NCI-H510A treated with DMSO at 0.1 percent for 48 hours (cell line): ENCODE data around the gene ALPP.
"Not testable (repeated sequence)": the region's sequence is repeated elsewhere in the genome, so short reads cannot be mapped to it uniquely, and the experiment has no call there.

ENCODE experiments used
- DNase-seq: peaks from one replicate; lab custom pipeline; 2025; lab: John Stamatoyannopoulos, UW

Gene ALPP

DNA sequence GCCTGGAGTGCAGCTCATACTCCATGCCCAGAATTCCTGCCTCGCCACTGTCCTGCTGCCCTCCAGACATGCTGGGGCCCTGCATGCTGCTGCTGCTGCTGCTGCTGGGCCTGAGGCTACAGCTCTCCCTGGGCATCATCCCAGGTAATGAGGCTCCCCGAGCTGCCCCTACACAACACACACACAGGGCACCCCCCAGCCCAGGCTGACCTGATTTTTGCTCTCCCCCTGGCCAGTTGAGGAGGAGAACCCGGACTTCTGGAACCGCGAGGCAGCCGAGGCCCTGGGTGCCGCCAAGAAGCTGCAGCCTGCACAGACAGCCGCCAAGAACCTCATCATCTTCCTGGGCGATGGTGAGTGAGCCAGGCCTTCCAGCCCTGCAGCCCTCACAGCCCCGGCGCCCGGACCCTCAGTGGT is at the start of gene ALPP:
Gene ALPP (plus strand): TSS at position 17 of the 417 bp plus-strand sequence. CDS start 52 bp downstream, at position 69.
- DNase-seq = not testable (repeated sequence)

DNA sequence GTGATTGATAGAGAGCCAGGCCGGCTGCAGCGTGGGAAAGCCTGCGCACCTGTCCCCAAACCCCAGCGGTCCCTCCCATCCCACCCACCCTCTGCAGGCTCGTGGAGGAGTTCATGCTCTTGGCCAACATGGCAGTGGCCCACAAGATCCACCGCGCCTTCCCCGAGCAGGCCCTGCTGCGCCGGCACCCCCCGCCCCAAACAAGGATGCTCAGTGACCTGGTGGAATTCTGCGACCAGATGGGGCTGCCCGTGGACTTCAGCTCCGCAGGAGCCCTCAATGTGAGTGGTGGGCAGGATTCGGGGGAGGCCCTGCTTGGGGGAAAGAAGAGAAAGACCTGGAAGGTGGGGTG is 48.9 kb upstream of the ALPP start:
- no peak for DNase-seq

DNA sequence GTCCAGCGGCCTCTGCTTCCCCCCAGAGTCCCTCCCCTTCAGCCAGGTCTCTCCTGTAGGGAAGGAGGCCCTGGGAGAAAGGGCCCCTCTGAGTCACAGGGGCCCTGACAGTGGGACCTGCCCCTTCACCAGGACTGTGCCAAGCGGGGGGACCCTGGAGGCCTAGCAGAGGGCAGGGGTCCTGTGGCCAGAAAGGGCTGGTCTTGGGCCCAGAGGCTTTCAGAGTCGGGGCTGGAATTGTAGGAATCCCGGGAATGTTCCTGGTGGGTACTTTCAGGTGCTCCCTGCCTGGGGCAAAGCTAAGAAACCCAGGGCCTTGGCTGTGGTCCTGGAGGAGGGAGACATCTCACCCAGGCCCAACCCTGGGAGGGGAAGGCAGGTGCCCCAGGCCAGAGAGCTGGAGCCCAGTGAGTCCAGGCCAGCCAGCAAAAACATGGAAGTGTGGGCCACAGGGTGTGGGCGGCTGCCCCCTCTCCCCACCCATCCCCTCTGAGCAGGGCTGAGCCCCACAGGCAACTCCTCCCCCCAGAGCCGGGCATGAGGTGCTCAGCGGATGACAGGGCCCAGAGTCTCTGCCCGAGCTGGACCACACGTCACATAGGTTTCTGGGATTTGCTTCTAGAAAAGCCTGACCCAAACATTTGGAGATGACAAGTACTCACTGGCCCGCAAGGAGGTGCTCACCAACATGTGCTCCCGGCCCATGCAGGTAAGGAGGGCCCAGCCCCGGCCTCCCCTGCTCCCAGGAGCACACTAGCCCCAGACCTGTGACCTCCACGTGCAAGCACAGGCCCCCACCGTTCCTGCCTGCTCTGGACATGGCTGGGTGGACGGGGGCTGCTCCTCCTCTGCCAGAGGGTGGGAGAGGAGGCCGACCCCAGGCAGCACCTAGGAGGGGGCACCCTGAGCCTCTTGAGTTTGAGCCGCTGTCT is 48.2 kb upstream of the ALPP start:
- DNase-seq = no peak

DNA sequence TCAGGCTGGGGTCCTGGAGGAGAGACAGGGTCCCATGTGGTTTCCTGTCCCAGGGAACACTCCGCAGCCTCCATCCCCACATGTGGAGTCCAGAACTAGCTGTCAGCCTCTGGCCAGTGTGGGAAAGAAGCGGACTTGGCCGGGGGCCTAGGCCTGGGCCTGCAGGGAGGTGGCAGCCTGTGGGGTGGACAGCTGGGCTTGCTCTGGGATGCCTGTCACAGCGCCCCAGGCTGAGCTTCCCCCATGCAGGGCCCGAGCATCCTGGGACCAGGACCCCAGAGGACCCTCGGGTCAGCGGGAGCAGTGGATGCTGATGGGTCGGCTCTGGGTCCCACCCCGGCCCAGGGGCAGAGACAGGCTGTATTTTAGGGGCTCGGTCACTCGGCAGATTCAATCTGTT is 47.5 kb upstream of the ALPP start:
- not testable (repeated sequence) for DNase-seq

DNA sequence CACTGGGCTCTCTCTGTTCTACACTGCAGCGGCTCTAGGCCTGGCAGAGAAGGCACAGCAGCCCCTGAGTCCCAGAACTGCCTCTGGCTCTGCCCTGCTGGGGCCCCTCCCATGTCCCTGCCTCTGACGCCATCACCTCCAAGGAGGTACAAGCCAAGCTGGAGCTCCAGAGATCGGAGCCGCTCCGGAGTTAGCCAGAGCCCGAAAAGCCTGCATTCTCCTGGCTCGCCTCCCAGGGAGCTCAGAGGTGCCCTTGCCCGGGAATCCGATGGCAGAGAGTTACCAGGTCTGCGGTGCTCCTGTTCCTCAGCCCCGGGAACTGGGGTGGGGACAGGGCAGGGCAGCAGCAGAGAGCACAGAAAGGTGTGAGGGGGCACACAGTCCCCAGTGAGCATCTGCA is 46.9 kb upstream of the ALPP start:
- not testable (repeated sequence) for DNase-seq

DNA sequence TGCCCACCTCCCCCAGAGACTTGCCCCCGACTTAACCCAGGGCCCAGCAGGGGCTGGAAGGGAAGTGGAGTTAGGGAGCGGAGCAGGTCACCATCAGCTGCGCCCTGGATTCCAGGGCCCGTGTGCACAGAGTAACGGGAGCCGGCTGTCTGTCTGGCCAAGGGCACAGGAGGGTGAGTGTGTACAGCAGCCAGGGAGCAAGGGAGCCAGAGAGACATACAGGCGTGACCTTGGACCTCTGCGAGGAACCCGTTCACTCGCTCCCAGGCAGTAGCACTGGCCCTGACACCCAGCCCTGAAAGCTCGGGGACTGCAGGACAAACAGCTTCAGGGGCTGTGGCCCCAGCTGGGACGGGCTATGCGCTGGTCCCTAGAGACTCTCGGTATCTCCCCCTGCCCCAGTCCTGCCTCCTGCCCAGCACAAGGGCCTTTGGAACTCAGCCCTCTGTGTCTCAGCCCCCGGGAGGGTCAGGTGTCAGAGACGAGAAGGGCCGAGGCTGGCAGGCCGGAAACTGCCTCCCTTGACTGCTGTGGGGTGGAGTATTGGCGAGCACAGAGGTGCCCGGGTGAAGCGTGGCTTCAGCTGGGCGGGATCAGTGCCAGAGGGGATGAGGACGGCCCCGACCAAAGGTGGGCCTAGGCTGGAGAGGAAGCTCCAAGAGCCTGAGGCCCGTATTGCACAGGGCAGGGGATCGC is 46.2 kb upstream of the ALPP start:
- DNase-seq = not testable (repeated sequence)

DNA sequence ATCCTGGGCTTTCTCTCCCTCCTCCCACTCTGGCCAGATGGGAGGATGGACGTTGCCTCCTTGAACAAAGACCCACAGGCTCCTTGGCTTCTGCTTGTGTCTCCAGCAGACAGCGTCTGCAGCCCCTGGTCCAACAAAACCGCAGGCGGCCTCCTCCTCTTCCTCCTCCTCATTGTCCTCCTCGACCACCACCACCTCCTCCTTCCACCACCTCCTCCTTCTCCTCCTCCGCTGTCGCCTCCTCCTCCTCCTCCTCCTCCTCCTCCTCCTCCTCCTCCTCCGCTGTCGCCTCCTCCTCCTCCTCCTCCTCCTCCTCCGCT is 45.7 kb upstream of the ALPP start:
- DNase-seq = no peak

DNA sequence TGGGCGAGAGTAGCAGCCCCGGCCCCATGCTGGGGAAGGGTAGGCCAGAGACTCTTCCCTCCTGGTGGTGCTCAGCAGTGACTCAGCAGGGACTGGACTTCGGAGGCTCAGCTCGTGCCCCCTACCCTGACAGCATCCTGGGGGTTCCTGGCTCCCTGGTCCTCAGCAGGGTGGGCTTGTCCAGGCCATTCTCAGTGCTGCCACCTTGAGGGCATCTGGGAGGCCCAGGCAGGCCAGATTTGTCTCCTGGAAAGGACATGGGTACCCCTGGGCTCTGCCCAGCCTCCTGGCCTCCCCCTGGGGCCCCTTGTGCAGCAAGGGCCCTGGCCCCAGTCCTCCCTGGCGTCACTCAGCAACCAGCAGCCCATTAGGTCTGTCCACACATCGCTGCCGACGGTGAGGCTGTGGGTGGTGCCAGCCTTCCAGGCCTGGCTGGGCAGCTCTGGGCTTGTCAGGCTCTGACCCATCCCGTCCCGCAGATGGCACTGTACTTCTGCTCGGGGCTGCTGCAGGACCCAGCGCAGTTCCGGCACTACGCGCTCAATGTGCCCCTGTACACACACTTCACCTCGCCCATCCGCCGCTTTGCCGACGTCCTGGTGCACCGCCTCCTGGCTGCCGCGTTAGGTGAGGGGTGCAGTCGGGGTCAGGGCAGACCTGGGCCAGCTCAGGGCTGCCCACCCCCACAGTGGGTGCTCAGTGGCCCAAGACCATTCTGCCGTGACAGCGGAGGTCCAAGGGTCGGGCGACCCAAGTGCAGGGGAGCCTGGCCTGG is 45.0 kb upstream of the ALPP start:
- no peak for DNase-seq

DNA sequence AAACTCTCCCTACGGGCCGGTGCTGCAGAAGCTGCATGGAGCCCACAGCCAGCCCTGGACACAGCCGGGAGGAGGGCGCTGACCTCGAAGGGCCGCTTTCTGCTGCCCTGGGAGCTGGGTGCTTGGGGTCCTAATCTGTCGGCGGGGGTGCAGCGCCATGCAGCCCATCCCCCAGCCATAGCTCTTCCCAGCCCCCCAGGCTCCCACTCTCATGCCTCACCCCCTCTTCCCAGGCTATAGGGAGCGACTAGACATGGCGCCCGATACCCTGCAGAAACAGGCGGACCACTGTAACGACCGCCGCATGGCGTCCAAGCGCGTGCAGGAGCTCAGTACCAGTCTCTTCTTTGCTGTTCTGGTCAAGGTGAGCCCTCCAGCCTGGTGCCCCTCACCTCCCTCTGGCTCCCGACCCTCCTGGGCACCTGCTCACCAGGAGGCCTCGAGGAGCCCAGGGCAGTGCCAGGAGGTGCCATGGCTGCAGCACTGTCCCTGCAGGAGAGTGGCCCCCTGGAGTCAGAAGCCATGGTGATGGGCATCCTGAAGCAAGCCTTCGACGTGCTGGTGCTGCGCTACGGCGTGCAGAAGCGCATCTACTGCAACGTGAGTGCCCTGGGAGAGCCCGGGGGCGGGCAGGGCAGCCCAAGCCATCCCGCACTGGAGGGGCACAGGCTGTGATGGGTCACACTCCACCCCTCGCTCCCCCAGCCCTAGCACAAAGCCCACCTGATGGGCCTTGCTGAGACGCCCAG is 44.2 kb upstream of the ALPP start:
- not testable (repeated sequence) for DNase-seq

DNA sequence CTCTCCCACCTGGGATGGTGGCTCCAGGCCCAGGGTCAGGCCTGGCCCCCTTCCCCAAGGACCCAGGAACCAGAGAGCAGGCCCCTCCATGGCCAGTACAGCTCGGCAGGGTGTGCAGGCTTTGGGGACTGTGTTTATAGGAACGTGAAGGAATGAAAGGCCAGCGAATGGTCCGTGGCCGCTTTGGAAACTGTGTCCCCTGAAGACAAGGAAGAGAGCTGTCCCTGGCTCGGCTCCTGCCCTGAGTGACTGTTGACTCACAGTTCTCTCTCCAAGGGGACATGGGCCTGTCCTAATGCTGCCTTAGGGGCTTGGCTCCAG is 43.7 kb upstream of the ALPP start:
- DNase-seq = not testable (repeated sequence)

DNA sequence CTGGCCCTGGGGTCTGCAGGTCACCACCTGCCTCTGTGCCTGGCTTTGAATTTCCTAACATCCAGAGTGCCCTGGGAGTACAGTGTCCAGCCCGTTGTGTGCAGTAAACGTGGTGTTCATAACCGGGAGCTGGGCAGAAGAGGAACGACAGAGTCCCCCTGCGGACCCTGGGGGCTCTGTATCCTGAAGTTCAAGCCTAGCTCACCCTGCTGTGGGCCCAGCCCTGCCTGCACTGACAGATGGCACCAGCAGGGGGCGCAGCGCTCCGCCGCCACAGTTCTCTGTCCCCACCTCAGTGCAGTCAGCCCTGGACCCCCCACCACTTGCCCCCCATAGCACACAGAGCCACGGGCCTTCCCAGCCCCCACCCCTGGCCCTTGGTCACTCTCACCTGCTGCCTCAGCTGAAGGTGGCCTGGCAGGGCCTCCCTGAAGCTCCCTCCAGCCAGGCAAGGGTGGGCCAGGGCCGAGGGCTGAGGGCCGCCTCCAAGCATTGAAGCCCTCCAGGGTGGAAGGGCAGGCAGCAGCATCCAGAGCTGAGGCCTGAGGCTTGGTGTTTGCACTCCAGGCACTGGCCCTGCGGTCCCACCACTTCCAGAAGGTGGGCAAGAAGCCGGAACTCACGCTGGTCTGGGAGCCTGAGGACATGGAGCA is 43.2 kb upstream of the ALPP start:
- not testable (repeated sequence) for DNase-seq

DNA sequence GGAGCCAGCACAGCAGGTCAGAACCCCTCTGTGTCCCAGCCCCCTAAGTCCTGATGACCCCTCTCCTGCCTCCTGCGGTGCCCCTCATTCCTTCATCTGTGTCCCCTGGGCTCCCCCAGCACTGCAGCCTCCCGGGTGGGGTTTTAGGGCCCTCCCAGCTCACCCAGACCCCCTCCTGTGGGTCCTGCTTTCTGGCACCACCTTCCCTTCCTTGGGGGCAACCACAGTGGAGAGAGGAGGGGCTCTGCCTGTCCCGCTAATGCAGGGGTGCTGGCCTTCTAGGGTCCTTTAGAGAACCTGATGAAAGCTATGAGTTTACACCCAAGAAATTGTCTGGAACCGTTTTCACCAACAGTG is 42.7 kb upstream of the ALPP start:
- DNase-seq = no peak

DNA sequence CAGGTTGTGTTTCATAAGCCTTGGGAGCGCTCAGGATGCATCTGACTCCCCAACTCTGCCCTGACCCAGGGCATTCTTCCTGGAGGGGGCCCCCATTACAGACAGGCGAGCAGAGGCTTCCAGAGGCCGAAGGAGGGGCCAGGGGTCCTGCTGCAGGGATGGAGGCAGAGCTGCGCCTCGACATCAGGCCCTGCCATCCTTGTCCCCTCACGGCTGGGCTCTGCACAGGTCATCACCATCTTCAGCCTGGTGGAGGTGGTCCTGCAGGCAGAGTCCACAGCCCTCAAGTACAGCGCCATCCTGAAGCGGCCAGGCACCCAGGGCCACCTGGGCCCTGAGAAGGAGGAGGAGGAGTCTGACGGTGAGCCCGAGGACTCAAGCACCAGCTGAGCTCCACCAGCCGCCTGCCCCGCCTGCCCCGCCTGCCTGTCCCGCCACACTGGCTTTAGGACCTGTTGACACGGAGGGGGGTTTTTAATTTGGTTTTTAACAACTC is 42.3 kb upstream of the ALPP start:
- no peak for DNase-seq

DNA sequence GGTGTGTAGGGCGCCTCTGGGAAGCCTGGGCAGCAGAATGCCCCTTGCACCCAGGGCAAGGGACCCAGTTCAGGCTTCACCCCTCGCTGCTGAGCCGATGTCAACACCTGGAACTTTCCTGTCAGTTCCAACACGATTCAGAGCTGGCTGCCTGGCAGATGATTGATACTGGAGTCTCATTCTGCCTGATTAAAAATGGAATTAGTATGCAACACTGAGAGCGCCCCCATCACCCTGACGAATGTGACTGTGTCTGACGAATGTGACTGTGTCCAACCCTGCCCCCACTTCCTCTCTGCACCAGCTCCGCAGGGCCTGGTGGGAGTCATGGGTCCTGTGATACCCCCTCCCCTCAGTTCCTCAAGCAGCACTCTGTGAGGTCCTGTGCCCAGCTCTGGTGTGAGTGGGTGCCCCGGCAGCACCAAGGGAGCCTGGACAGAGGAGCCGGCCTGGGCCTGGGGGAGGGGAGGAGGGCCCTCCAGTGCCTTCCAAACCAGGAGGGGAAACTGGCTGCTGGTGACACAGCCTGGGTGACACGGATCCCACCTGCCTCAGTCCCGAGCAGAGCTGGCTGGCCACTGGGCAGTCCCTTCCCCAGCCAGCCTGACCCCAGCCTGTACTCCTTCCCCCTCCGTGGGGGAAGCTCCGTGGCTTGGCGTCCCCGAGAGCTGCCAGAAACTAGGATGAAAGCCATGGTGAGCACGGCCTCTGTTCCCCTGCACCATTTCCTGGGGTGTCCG is 41.4 kb upstream of the ALPP start:
- no peak for DNase-seq

DNA sequence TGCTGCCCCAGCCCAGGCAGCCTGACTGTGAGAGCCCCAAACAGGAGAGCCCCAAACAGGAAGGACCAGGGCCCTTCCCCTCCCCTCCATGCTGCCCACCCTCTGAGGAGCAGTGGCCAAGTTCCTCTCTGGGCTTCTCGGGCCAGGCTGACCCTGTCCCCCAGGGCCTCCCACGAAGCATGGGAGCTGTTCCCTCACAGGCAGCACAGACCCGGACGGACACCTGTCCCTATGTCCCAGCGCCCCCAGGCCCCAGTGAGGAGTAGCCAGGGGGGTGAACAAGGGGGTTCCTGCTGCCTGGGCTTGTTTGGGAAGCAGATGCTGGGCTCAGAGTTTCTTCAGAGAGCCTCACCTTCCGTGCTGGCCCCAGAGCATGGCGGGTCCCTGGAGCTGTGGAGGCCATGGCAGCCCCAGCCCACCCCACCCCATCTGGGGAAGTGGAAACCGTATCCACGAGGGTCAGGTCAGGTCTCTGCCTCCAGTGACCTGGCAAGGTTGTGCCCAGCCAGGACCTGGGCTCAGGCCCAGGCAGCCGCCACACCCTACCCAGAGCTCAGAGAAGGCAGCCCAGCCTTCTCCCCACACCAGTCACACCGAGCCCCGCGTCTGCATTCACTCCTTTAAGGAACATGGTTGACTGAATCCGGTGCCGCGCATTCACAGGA is 40.3 kb upstream of the ALPP start:
- not testable (repeated sequence) for DNase-seq

DNA sequence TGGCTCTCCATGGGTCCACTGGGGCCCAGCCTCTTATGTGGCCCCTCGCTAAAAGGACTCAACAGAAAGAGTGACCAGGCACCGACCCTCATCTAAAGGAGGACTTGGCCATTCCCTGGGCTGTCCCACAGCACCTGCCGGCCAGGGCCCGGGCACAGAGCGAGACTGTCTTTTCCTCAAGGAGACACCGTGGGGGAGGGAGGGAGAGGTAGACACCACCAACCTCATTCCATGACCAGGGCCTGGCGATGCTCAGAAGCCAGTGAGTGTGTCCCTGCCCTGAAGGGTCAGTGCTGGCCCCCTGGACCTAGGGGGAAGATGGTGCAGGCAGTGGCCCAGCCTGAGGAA is 39.8 kb upstream of the ALPP start:
- no peak for DNase-seq

DNA sequence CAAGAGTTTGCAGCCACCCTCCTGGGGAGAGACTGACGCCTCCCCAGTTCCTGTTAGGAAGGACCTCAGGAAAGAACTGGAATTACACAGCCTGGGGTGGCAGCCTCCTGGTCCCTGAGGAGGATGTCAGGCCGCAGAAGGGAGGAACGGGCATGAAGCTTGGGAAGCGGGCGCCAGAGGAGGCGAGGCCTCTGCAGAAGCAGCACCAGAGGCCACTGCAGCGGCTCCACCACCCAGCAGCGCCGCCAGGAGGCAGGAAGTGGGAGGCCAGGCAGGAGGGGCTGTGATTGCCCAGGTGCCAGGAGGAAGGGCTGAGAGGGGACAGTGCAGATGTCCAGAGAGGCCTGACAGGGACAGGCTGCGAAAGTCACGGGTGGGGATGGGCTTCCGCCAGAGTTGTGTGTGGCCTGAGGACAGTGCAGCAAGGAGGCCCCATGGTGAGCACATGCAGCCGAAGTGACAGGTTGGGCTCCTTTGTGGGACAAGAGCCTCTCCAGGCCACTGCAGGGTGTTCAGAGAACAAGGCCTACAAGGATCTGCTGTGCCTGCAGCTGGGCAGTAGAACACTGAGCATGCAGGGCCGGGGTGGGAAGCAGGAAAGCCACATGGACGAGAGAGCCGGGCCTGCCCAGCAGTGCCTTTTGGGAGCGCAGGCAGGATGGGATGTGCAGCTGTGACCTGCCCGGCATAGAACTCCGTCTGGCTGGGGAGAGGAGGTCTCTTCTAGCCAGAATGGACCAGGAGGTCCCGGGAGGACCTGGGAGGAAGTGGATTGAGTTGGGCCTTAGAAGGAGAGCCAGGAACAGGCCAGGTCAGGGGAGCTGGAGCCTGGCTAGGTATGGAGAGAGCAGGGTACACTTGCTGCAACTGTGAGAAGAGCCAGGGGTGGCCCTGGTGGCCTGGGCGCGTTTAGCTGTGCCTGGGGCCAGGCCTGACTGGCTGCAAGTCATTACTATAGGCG is 39.1 kb upstream of the ALPP start:
- DNase-seq = no peak

DNA sequence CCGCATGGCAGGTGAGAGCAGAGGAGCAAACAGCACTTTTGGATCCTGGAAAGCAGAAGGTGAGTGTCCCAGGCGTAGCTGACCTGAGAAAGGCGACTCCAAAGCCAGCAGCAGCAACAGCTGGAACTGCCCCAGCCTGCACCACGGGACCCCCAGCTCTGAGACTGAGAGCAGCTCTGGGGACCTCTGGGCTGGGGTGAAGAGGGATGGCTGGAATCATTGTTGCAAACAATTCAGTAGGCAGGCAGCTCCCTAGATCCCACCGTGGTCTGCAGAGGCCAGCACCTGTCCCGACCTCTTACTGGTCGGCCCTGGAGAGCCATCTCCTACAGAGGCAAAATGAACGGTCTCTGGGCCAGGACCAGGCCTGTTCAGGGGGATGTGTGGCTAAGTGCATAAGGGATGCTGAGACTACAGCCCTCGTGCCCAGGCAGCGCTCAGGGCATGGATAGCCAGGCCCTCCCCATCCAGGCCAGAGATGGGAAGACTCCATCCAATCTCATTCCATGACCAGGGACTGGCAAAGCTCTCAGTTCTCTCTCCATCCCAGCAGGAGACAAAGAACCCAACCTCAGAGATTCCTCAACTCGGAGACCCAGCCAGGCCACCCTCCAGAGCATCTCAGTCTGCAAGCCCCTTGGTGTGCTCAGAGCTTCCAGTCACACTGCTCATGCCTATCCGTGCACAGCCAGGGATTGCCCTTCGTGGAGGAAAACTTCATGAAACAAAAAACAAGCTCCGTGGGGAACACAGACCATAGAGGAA is 38.2 kb upstream of the ALPP start:
- no peak for DNase-seq
